H1 (cell line): Measurements from ENCODE around the gene PFN3. TPM values are rescaled to one million over a fixed set of nuclear protein-coding genes. Genes with fewer than 3 reads are reported as not detected.
A peak's percentile ranks its signal among the peaks of the same experiment; 100 is the strongest.

Experiments
- CTCF ChIA-PET: fragments of 300-600 bp; sonication (Branson Sonifier 250); formaldehyde crosslinking; loops from one replicate; lab custom pipeline; 2021; ENCODE audit not compliant: partially characterized antibody; lab: Charles Lee
- POLR2A ChIA-PET: fragments of 300-600 bp; sonication (Branson Sonifier 250); formaldehyde crosslinking; loops from one replicate; lab custom pipeline; 2021; ENCODE audit warnings: inconsistent platforms; ENCODE audit not compliant: partially characterized antibody; lab: Charles Lee
- DNase-seq, 2 experiments: peaks; one replicate each; pipeline versions ENCODE4 v3.0.0 to v3.0.0-alpha.2; 2010 to 2022; ENCODE audit warnings: low spot score in 2 of 2, low read depth in 1 of 2, mixed read lengths in 1 of 2
- FAIRE-seq: peaks from 2 replicates; lab custom pipeline; 2011; peaks lifted over from hg19 to GRCh38; lab: Jason Lieb, UNC
- H2AFZ ChIP-seq: 2 replicates; pipeline ENCODE4 v1.8.1; 2012; ENCODE audit warnings: low read length, inconsistent platforms
- H2AK5ac ChIP-seq: 2 replicates; pipeline ENCODE4 v1.6.1; 2013; ENCODE audit warnings: low read depth, low read length
- H2BK120ac ChIP-seq: replicated peaks from 2 replicates; pipeline ENCODE3; 2013; ENCODE audit warnings: low read depth, low read length, inconsistent platforms
- H2BK12ac ChIP-seq: 2 replicates; pipeline ENCODE4 v1.6.1; 2013; ENCODE audit warnings: low read depth, low read length
- H2BK15ac ChIP-seq: 2 replicates; pipeline ENCODE4 v1.6.1; 2013; ENCODE audit warnings: low read length
- H2BK20ac ChIP-seq: 2 replicates; pipeline ENCODE4 v1.6.1; 2013; ENCODE audit warnings: low read length
- H2BK5ac ChIP-seq: 2 replicates; pipeline ENCODE4 v1.6.1; 2013; ENCODE audit warnings: low read depth, low read length
- H3K14ac ChIP-seq: 2 replicates; pipeline ENCODE4 v1.6.1; 2013; ENCODE audit warnings: inconsistent platforms; ENCODE audit not compliant: insufficient read length
- H3K18ac ChIP-seq: 2 replicates; pipeline ENCODE4 v1.6.1; 2013; ENCODE audit warnings: low read length; ENCODE audit errors: extremely low read depth
- H3K23ac ChIP-seq: 2 replicates; pipeline ENCODE4 v1.6.1; 2013; ENCODE audit warnings: inconsistent platforms; ENCODE audit not compliant: insufficient read length
- H3K23me2 ChIP-seq: 2 replicates; pipeline ENCODE4 v1.6.1; 2013; ENCODE audit warnings: low read depth, low read length
- H3K27ac ChIP-seq: 2 replicates; pipeline ENCODE4 v1.6.1; 2011; ENCODE audit warnings: low read depth, low read length, inconsistent platforms
- H3K27me3 ChIP-seq, 4 experiments: replicated peaks in 1 of 4; 1 replicate in 1 of 4; 2 replicates in 3 of 4; pipeline versions ENCODE4 v1.6.1 to v1.8.1; 2011 to 2013; ENCODE audit warnings: low read length in 3 of 4, mild to moderate bottlenecking in 3 of 4, inconsistent platforms in 2 of 4, mixed read lengths in 2 of 4, moderate library complexity in 1 of 4; ENCODE audit not compliant: control insufficient read depth in 3 of 4, insufficient read depth in 3 of 4; ENCODE audit errors: extremely low read depth in 1 of 4
- H3K36me3 ChIP-seq, 4 experiments: 2 replicates each; pipeline versions ENCODE4 v1.6.1 to v1.8.1; 2011 to 2013; ENCODE audit warnings: mild to moderate bottlenecking in 4 of 4, low read length in 3 of 4, moderate library complexity in 2 of 4, control low read depth in 1 of 4, inconsistent platforms in 1 of 4; ENCODE audit not compliant: insufficient read depth in 4 of 4, control insufficient read depth in 2 of 4
- H3K4ac ChIP-seq: replicated peaks from 2 replicates; pipeline ENCODE3; 2013; ENCODE audit warnings: low read length, low read depth, mixed read lengths, inconsistent platforms; ENCODE audit not compliant: insufficient read length
- H3K4me1 ChIP-seq, 4 experiments: replicated peaks in 1 of 4; 1 replicate in 1 of 4; 2 replicates in 3 of 4; pipeline versions ENCODE4 v1.6.1 to v1.8.1; 2011 to 2013; ENCODE audit warnings: low read length in 3 of 4, inconsistent platforms in 2 of 4, mixed read lengths in 1 of 4; ENCODE audit not compliant: insufficient read depth in 4 of 4, control insufficient read depth in 3 of 4
- H3K4me2 ChIP-seq, 2 experiments: 2 replicates each; pipeline versions ENCODE4 v1.6.1 to v1.8.1; 2011 to 2013; ENCODE audit warnings: low read depth in 2 of 2, low read length in 2 of 2, control low read depth in 1 of 2, inconsistent platforms in 1 of 2, mild to moderate bottlenecking in 1 of 2; ENCODE audit not compliant: insufficient read depth in 1 of 2
- H3K4me3 ChIP-seq, 4 experiments: fragments of 200-600, 300-600 bp in 1 of 4; sonication (generic), shearing (Covaris generic), sonication (Bioruptor Twin) in 1 of 4; 2 replicates each; pipeline versions ENCODE4 v1.5.1 to v1.8.1; 2011 to 2016; ENCODE audit warnings: low read length in 4 of 4, low read depth in 3 of 4, control low read depth in 2 of 4, inconsistent platforms in 2 of 4, mild to moderate bottlenecking in 2 of 4, mixed read lengths in 1 of 4, moderate library complexity in 1 of 4; ENCODE audit not compliant: insufficient read depth in 2 of 4; ENCODE audit errors: extremely low read depth in 1 of 4
- H3K56ac ChIP-seq: replicated peaks from 2 replicates; pipeline ENCODE3; 2013; ENCODE audit warnings: low read depth, mild to moderate bottlenecking, mixed read lengths, low read length, inconsistent platforms; ENCODE audit not compliant: insufficient read length
- H3K79me1 ChIP-seq: 2 replicates; pipeline ENCODE4 v1.6.1; 2013; ENCODE audit warnings: low read depth, low read length, control low read depth
- H3K79me2 ChIP-seq, 2 experiments: 2 replicates each; pipeline versions ENCODE4 v1.6.1 to v1.8.1; 2012 to 2013; ENCODE audit warnings: low read length in 2 of 2, mild to moderate bottlenecking in 2 of 2, inconsistent platforms in 1 of 2; ENCODE audit not compliant: insufficient read depth in 2 of 2, control insufficient read depth in 1 of 2
- H3K9ac ChIP-seq, 4 experiments: replicated peaks in 1 of 4; 1 replicate in 1 of 4; 2 replicates in 3 of 4; pipeline versions ENCODE4 v1.6.1 to v1.8.1; 2011 to 2013; ENCODE audit warnings: low read depth in 3 of 4, low read length in 3 of 4, control low read depth in 2 of 4, mild to moderate bottlenecking in 2 of 4, moderate library complexity in 2 of 4, inconsistent platforms in 1 of 4; ENCODE audit errors: extremely low read depth in 1 of 4
- H3K9me3 ChIP-seq, 2 experiments: 2 replicates each; pipeline versions ENCODE4 v1.6.1 to v1.8.1; 2012 to 2013; ENCODE audit warnings: mild to moderate bottlenecking in 2 of 2, moderate library complexity in 2 of 2, control low read depth in 1 of 2, inconsistent platforms in 1 of 2, low read depth in 1 of 2, low read length in 1 of 2, mixed read lengths in 1 of 2; ENCODE audit not compliant: insufficient read depth in 2 of 2
- H4K20me1 ChIP-seq, 2 experiments: replicated peaks in 1 of 2; 2 replicates each; pipeline versions ENCODE3 to v1.8.1; 2011 to 2013; ENCODE audit warnings: inconsistent platforms in 2 of 2, low read length in 2 of 2, mild to moderate bottlenecking in 1 of 2; ENCODE audit not compliant: insufficient read depth in 2 of 2, control insufficient read depth in 1 of 2
- H4K5ac ChIP-seq: 2 replicates; pipeline ENCODE4 v1.6.1; 2013; ENCODE audit warnings: low read length, low read depth, mixed read lengths, inconsistent platforms; ENCODE audit not compliant: insufficient read length
- H4K8ac ChIP-seq: 2 replicates; pipeline ENCODE4 v1.8.0; 2013; ENCODE audit warnings: mild to moderate bottlenecking, moderate library complexity, low read length, inconsistent platforms; ENCODE audit not compliant: insufficient read depth; ENCODE audit errors: extremely low read depth
- H4K91ac ChIP-seq: replicated peaks from 2 replicates; pipeline ENCODE3; 2013; ENCODE audit warnings: low read length, mixed read lengths, inconsistent platforms; ENCODE audit not compliant: insufficient read length
- CTCF ChIP-seq, 3 experiments: IDR thresholded peaks; 1 replicate in 2 of 3; 2 replicates in 1 of 3; pipeline versions ENCODE4 v1.5.1 to v1.6.1; 2011; ENCODE audit warnings: low read length in 3 of 3, mild to moderate bottlenecking in 3 of 3, inconsistent platforms in 2 of 3, low read depth in 1 of 3, moderate library complexity in 1 of 3; ENCODE audit not compliant: insufficient read depth in 1 of 3; ENCODE audit errors: control extremely low read depth in 1 of 3
- GABPA ChIP-seq: IDR thresholded peaks from 2 replicates; pipeline ENCODE4 v1.6.1; 2011; ENCODE audit warnings: mild to moderate bottlenecking, low read length, moderate library complexity, borderline replicate concordance; ENCODE audit not compliant: insufficient read depth
- WGBS, 2 experiments: shearing (Covaris generic) in 1 of 2; methylation state at CpG; one replicate each; pipeline versions ENCODE4 v1.1.6 to v1.1.7; 2013 to 2015; ENCODE audit warnings: low lambda C conversion rate in 2 of 2, mixed read lengths in 2 of 2, inconsistent platforms in 1 of 2, low coverage in 1 of 2, missing lambda C conversion rate in 1 of 2; ENCODE audit not compliant: insufficient replicate concordance in 2 of 2, insufficient coverage in 1 of 2, insufficient read length in 1 of 2; ENCODE audit errors: extremely low coverage in 1 of 2, missing lambda C conversion rate in 1 of 2; 5-methylcytosine and 5-hydroxymethylcytosine counted together
- polyA plus RNA-seq, 7 experiments: library from polyadenylated mRNA; depleted of rRNA in 3 of 7; stranded (reverse) in 5 of 7; unstranded in 2 of 7; fragments of >200 nt in 5 of 7; fragments of 200-250 nt in 2 of 7; gene quantifications; 1 replicate in 5 of 7; 2 replicates in 1 of 7; 4 replicates in 1 of 7; pipeline versions ENCODE4 v1.2.1 to v1.2.3, GENCODE V29; 2011 to 2013; ENCODE audit warnings: missing spikeins in 2 of 7, mixed read lengths in 2 of 7
- total RNA-seq: library from RNA; stranded (reverse); fragmentation: NEBNext Ultra II Directional; extraction: Animal tissue kit (Norgen Biotek cat#: 25700); gene quantifications from 2 replicates; pipeline ENCODE4 v1.2.1, GENCODE V29; 2021

PFN3 gene
- total and polyA plus RNA-seq, 2 of the 8 experiments (the other 6 are each of a cell fraction or from before 2014, with no cell fraction given): not detected

DNA sequence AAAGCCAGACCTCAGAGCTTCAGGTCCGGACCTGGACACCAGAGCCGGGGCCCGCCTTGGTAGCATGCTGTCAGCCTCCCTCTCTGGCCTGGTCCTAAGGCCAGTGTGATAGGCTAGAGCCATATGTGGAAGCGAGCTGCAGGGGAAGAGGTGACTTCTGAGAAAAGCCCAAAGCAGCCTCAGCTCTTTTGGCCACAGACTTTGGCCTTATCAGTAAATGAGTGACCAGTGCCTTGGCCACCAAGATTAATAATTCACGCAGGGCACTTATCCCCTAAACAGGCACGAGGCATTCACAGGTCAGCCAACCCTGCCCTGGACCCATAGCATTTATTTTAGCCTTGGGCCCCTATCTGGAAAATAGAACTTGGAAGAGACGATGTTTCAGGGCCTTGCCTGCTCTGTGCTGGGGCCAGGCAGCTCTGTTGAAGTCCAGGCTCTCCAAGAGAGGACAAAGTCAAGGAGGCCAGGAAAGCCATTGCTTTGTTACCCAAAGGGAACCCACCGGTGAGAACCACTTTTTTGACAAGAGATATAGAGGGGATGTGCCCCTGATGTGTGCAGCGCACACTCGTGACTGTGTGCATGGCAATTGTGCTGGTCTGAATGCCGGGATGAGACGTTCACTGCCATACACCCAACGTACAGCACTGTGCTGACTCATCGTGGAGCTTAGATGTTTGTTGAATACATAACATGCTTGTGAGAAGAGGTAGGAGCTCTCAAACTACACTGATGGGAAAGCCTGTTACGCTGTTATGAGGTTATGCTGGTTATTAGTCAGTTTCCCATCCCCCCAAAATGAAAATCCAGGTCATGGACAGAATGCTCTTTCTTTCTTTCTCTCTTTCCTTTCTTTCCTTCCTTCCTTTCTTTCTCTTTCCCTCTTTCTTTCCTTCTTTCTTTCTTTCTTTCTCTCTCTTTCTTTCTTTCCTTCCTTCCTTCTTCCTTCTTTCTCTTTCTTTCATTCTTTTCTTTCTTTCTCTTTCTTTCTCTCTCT is 21.3 kb downstream of the PFN3 start:
- Histone ChIP-seq H3K56ac (no peak overlapping the region), H3K14ac (no peak overlapping the region), H3K4ac (no peak overlapping the region)
- CTCF ChIA-PET: interaction anchor here (0.7 to 16.9 kb wide), 20 partner anchors 9 to 78 kb away, joined by 3 to 363 read pairs (median 4); partner anchors contain the start of genes PRR7 and SLC34A1
- no peak for TF ChIP-seq GABPA
- no peak for TF ChIP-seq CTCF (IDR thresholded peaks at IDR 0.05; ENCODE audit: control extremely low read depth in 1 of 3, insufficient read depth in 1 of 3, low read depth in 1 of 3, low read length in 3 of 3)
- TF ChIP-seq, all 59 proteins: peak for 0
- Histone ChIP-seq H3K4me1 (peaks cover 0 to 15% (median 2%) of the 10 kb centered on the region in 4 experiments; a peak in 6 of 7 replicates), H3K23ac (no peak overlapping the region), H2AK5ac (no peak overlapping the region), H3K36me3 (no peaks in the 10 kb centered on the region), H3K27ac (no peak overlapping the region), H2BK120ac (no peak overlapping the region), H4K91ac (peak overlapping the region; percentile 73), H3K9ac (no peak overlapping the region), H2AFZ (peak overlapping the region; percentile 20; the same call in 1 of the 2 replicates), H4K20me1 (no peaks in the 10 kb centered on the region), H4K8ac (no peak overlapping the region), H3K9me3 (no peaks in the 10 kb centered on the region), H3K27me3 (peaks cover 0 to 2% (median under 1%) of the 10 kb centered on the region in 4 experiments; a peak in 2 of 7 replicates), H2BK5ac (no peak overlapping the region), H2BK12ac (no peak overlapping the region), H3K4me2 (no peak overlapping the region), H3K18ac (no peak overlapping the region), H3K23me2 (no peaks in the 10 kb centered on the region), H3K4me3 (no peak overlapping the region), H2BK20ac (peak overlapping the region; percentile 66; the same call in 1 of the 2 replicates), H3K79me2 (no peaks in the 10 kb centered on the region), H4K5ac (no peak overlapping the region), H3K79me1 (no peaks in the 10 kb centered on the region), H2BK15ac (no peak overlapping the region)
- 88% methylated on average over 15 of the region's 15 CpGs; no CpG with 5 or more reads in 1 of the 2 experiments for WGBS, 2 experiments
- FAIRE-seq (no peak), DNase-seq (no peak)
- POLR2A ChIA-PET: interaction anchor here (0.7 to 3.5 kb wide), 9 partner anchors 10 to 78 kb away, joined by 3 to 16 read pairs (median 4); no protein-coding TSS in a partner anchor
